Right kidney (tissue), 1 donor: Measurements from ENCODE around the gene RDM1.
"Not testable (repeated sequence)": the region's sequence is repeated elsewhere in the genome, so short reads cannot be mapped to it uniquely, and the experiment has no call there.

Experiments
- DNase-seq: peaks from one replicate; pipeline ENCODE4 v3.0.0-alpha.2; 2016

Gene RDM1

DNA sequence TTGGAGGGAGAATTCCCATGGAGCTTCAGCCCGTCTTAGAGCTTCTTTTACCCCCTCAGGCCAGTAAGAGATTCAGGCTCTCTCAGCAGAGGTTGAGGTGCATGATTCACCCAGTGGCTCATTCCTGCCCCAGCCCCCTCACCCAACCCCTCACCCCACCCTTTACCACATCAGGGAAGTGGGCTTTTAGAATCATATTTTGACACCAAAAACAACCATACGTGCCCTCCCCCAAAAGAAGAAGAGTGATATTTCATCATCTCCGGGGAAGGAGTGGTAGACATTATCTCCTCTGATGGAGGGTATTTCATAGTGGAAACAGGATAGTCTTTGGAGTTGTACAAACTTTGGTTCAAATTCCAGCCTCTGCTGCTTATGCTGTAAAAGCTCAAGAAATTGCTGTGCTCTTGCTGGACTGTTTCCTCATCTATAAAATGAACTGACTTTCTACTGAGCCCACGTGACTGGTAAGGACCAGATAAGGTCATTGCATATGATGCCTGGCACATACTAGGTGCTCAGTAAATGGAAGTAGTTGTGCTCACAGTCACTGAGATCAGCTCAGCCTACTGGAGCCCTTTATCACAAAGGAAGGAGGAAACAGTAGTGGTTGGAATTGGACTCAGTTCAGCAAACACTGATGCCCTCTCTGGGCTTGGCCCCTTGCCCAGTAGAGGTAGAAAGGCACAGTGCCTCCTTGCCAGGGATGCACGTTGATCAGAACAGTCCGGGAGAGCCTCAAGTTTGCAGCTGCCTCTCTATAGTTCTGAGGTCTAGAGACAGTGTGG is 32.1 kb downstream of the RDM1 start:
- DNase-seq: no peak

DNA sequence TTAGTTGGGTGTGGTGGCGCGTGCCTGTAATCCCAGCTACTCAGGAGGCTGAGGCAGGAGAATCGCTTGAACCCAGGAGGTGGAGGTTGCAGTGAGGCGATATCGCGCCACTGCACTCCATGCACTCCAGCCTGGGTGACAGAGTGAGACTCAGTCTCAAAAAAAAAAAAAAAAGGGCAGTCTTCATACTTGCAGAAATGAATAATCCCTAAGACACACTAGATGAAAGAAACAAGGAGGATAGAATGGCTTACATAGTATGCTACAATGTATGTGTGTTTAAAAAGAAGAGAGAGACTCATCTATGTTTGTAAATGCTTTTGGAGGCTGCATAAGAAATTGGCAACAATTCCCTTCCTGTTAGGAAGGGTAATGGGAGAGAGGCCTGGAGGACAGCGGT is 32.8 kb downstream of the RDM1 start:
- not testable (repeated sequence) for DNase-seq

DNA sequence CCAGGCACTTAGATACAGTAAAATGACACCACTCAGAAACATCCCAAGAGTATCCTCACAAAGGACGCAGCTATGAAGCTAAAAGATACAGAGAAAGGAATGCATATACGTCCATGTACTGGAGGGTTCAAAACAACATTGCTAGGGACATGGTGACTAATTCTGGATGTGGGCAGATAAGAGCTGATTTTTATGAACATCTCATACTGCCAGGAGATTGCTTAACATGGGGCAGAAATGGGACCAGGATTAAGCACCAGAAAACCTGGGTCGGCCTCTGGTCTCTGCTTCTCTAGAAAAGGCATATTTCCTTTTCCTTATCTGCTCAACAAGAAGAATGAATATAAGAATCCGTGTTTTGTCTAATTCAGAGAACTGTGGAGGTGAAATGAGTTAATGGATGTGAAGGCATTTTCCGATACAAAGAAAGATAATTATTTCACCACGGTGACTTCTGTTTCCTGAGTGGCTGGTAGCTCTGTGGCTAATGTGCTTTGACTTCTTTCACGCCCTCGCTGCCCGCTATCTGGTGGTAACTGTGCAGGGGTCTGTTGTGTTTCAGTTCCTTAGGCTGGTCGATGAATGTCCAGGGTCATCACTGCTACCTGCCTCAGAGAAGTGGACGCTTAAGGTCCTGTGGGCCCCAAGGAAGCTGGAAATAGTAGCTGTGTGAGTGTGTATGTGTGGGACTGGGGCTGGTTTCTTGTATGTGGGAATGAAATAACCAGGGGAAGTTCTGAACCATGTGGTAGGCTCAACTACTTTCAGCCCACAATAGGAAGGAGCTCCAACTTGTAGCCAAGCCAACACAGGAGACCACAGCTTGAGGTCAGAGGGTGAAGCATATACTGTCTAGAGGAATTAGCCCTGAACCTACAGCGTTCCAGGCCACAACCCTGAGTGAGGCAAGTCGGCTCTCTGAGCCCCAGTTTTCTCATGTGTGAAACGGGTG is 34.7 kb downstream of the RDM1 start:
- DNase-seq: no peak

DNA sequence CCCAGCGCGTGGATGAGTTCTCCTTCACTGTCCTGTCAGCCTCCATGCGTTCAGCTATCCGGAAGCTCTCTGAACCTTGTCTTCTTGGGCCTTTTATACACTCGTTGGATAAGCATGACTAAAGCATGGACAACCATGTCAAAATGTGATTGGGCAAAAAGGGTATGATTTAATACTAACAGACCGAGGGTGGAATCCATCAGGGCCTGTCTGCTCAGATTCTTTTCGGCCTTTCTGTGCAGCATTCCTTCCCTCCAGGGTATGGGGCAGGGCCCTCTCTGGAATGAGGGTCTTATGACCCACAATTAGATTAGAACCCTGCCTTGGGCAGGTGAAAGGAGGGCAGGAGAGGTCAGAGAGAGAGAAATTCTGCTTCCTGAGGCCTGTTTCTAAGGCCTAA is 36.4 kb downstream of the RDM1 start:
- no peak for DNase-seq

DNA sequence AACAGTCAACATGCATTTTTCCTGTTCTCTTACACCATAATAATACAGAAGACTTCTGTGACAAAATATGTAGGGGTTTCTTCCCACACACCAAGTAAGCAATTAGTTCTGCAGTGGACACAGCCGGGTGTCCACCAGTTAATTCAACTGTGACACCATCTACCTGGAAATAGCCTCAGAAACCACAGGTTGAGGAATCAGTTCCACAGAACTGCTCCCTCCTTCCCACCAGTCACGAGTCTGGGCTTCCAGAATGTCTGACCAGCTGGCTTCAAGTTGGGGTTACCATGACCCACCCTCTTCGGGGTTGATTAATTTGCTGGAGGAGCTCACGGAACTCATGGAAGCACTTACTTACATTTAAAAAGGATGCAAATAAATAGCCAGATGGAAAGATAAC is 36.8 kb downstream of the RDM1 start:
- no peak for DNase-seq

DNA sequence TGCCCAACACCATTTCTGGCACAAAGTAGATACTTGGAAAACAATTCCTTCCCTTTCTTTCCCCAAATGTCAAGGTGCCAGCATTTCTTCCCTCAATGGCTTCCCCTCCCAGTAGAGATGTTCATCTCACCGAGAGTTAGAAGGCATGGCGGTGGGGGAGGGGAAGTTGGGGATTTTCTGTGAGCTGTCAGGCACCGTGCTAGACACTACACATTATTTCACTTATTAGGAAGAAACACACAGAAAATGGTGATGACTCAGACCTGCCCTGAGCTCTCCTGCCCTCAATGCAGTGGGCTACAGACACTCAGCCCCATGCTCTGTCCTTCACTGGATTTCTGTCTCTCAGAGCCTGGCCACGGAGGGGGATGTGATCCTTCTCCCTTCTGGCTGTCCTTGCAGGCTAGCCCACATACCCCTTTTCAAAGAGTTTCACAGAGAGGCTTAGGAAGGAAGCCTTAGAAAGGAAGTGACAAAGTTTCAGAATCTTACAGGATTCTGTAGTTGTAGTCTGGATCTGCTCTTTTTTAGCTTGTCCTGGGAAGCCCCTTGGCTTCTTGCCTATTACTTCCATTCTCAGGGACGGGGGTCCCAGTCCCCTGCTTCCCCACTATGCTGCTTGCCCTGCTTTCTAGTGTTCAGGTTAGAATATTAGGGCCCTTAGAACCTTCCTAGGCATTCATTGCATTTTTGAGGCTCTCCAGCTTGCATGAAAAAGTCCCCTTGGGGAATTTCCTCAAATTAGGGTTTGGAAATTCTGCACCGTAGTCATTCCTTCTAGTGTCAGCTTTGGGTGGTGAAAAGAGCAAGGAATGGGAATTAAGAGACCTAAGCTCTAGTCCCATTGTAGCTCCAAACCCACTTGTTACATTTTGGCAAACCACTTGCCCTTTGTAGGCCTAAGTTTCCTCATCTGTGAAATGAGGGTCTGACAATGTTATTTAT is 38.2 kb downstream of the RDM1 start:
- no peak for DNase-seq

DNA sequence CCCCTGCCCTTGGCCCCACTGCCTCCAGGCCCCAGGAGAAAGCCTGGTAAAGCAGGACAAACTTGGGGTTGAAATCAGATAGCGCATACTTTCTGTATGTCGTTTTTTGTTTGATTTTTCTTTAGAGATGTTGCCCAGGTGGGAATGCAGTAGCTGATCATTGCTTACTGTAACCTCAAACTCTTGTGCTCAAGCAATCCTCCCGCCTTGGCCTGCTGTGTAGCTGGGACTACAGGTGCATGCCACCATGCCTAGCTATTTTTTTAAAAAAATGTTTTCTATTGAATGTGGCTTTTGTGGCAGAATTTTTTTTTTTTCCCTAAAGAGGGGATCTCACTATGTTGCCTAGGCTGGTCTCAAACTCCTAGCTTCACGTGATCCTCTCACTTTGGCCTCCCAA is 39.3 kb downstream of the RDM1 start:
- no peak for DNase-seq

DNA sequence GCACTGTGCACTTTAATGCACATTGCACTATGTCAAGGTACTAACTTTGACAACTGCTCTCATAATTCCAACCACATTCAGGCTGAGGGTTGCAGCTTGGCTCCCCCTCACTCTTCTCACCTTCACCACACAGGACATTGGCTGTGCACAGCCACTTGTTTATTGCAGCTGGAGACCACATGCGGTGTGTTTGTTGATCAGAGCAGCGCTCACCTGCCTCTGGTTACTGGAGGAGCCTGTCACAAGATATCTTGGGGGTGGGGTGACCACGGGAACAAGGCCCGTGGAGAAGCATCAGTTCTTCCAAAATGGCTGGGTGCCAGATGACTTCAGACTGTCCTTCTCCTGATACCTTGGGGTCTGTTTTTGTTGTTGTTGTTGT is 39.8 kb downstream of the RDM1 start:
- no peak for DNase-seq

DNA sequence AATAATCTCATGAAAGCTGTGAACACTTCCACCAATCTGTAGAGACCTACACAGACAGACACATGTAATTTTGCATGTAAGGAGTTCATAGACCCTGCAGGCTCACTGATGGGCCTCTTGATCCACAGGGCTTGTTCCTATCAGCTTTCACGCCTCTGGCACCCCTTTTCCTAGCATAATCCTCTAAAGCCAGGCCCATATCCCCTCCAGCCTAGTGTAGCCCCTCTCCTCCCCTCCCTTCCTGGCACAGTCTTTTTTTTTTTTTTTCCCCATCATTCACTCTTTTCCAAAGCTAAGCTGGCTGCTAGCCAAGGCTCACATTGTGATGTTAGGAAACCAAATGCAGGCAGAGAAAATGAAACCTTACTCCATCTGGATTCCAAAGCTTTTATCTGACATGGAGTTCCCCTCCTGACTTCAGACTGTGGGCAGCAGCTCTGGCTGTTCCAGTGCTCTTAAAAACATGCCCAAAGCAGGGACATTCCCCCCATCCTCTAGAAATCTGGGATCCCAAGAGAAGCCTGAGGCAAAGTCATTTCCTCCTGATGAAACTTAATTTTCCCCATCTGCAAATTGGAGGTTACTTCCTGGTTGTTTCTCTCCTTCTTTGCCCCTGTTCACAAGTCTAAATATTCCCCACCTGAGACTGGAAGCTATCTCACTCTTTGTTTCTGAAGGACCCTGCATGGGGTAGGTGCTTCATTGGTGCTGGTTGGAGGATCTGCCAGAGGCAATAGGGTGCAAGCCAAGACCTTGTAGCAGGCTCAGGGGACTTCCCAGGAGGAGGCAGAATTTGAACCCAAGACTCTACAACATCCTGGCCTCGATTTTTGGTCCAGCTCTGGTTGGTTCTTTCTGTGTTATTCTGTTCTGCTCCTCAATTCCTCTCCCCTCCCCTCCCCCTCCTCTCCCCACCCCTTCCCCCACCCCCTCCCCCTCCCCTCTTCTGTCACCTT is 40.5 kb downstream of the RDM1 start:
- DNase-seq: no peak

DNA sequence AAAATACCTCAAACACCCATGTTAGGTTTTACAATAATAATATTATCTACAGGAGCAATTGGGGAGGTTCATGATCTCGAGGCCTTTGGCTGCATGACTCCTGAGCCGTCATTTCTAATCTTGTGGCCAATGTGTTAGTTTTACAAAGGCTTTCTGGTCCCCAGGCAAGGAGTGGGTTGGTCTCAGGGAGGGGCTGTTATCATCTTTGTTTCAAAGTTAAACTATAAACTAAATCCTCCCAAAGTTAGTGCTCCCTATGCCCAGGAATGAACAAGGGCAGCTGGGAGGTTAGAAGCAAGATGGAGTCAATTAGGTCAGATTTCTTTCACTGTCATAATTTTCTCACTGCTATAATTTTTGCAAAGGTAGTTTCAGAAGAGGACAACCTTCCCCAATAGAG is 41.3 kb downstream of the RDM1 start:
- DNase-seq: no peak

DNA sequence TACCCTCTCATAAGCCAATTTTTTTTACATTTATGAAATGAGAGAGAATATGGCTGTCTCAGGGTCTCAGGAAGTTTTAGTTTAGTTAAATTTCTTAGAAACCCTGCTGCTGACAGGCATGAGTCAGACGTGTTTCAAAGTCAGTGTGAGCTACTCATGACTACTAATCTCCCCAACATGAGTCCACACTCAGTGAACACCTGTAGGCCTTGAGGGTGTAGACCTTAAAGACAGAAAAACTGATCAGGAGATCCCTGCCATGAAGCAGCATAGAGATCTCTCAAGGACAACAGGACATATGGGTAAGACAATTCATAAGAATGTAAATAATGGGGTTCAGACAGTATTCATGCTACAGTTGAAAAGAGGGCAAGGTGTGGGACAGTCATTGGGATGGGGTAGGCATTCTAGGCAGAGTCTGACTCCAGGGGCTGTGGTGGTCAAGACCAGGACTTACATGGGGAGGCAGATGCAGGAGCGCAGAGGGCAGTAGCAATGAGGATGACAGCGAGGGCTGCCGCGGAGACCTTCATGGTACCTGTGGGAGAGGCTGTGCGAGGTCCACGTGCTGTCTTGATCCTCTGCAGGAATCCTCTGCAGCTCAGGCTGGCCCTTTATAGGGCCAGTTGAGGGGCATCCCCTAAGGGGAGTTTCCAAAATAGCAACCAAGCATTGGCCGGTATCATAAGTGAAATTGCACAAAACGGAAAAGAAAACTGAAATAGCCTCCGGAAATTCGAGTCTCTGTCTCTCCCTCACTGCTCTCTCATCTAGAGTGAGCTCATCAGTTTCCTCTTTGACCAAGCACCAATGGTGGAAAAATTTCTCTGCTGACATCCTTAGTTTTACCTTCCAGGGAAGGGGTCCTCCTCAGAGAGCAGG is 50.6 kb downstream of the RDM1 start, which contains the start of gene CCL5:
TSS of gene CCL5 (minus strand) at position 588 of the 882 bp plus-strand sequence.
- DNase-seq: no peak

DNA sequence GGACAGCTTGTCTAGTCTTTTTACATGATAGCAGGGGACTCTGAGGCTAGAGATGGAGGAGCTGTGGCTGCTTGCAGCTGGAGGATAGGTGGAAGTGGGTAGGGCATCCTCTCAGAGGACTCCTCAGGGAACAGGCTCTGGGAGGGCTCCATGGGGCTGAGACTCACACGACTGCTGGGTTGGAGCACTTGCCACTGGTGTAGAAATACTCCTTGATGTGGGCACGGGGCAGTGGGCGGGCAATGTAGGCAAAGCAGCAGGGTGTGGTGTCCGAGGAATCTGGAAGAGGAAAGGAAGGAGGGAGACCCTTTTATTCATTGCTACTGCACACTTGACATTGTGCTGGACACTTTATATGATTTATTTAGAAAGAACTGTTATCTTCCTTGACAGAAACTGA is 52.2 kb downstream of the RDM1 start:
- no peak for DNase-seq

DNA sequence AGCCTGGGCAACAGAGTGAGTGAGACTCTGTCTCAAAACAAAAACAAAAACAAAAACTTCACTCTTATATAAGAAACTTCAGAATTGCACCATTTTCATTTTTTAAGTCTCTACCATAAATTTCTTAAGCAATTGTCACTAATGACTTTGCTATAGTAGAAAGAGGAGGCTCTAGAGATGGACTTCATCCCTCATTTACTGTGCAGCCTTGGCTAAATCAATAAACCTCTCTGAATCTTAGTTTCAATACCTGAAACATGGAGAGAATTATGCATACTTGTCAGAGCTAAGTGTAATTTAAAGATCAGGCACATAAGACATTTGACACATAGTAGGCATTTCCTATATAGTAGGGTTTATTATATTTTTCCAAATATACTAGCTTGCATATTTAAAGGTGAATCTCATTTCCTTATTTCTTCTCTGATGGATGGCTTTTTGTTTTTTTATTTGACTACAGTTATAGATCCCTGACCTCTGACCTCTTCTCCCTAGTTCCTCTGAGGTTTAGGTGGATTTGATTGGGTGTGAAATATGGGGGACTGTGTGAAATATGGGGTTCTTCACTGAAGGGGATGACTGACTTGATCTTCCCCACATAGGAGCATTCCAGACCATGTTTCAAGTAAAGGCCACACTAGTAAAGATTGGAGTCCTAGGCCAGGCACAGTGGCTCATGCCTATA is 53.1 kb downstream of the RDM1 start:
- DNase-seq: no peak

DNA sequence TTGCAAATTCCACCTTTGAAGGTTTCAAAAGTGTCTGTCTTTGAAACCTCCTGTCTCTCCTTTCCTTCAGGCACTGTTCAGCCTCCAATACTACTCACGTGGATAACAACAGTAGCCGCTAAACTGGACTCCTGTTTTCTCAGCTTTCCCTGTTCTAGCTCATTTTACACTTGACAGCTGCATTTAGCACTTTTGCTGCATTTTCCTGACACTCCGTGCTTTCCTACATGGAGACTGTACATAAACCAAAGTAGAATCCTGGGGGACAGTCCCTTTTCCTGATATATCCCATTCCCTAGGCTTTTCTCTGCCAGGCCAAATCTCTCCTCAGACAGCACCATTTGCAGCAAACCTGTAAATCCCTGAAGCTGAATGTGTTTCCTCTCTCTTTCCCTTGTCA is 54.0 kb downstream of the RDM1 start:
- DNase-seq: no peak

DNA sequence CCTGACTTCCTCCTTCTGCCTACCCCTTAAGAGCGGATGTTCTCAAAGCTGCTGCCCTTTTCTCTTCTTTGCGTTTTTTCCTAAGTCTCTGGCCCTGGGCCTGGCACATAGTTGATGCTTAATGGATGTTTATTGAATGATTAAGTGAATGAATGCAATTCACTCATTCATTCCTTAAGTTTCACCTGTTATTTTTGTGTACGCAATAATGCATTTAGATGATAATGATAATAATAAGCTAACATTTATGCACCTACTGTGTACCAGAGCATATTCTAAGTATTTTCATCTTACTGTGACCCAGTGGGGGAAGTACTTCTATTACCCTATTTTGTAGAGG is 54.8 kb downstream of the RDM1 start:
- no peak for DNase-seq

DNA sequence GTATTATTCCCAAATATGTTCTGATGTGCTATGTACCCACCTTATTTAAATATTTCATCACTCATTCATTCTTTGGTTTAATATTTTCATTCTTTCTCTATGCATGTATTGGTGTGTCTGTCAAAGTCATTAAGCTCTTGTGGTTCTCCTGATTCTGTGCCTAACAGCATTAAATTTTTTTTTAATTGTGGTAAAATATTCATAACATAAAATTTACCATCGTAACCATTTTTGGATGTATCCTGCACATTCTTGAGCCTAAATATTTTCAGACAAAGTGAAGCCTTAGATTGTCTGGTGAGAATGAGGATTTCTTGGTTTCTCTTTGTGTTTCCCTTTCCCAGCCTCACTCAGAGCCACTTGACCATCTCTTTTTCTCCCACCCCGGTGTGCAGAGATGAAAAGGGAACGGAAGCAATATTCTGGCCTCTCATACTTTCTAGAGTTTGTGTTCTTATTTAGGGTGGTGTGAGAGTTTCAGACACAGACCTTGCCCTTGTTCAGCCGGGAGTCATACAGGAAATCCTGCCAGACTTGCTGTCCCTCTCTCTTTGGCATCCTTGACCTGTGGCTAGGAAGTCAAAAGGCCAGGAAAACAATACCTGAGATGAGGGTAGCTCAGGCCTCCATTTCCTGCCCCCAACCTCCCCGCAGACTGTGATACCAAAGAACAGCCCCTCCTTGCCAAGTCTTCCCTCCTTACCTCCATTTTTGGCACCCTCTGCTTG is 55.3 kb downstream of the RDM1 start:
- no peak for DNase-seq

DNA sequence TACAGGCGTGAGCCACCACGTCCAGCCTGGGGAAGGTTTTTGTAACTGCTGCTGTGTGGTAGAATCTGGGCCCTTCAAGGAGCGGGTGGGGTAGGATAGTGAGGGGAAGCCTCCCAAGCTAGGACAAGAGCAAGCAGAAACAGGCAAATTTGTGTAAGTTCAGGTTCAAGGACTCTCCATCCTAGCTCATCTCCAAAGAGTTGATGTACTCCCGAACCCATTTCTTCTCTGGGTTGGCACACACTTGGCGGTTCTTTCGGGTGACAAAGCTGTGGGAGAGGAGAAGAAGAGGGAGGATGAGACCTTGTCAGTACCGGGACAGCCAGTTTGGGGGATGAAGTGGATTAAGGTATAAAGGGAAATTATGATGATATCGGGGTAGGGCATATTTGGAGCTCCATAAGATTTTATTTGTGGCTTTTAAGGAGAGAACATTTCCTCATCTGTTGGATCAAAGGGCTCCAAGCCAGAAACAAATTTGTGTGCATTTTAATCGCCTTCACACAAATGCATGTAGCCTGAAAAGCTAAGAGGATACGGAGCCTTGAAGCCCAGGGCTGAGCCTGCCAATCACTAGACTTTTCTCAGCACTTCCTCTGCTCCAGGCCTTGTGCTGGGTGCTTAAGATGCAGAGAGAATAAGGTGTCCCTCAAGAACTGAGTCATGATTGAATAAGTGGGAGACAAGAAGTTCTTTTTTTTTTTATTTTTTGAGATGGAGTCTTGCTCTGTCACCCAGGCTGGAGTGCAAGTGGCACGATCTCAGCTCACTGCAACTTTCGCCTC is 58.2 kb downstream of the RDM1 start:
- DNase-seq: no peak
